SK-N-SH treated with all-trans-retinoic acid at 6 μM for 48 hours (cell line): ENCODE results near the gene DDX1.

ENCODE experiments used
- GLIS3 ChIP-seq: fragments of 250-450 bp; sonication (Bioruptor Pico); IDR thresholded peaks from 2 replicates; pipeline ENCODE4 v1.5.0; 2020; ENCODE audit warnings: mild to moderate bottlenecking, moderate library complexity
- ISL1 ChIP-seq: fragments of 250-450 bp; sonication (Bioruptor Pico); IDR thresholded peaks from 2 replicates; pipeline ENCODE4 v2.1.2; 2022; ENCODE audit warnings: mild to moderate bottlenecking, moderate library complexity
- OSR1 ChIP-seq: fragments of 250-450 bp; sonication (Bioruptor Pico); IDR thresholded peaks from 2 replicates; pipeline ENCODE4 v1.8.0; 2022; ENCODE audit warnings: moderate library complexity, mild to moderate bottlenecking, inconsistent platforms
- RARB ChIP-seq: fragments of 250-450 bp; sonication (Bioruptor Pico); IDR thresholded peaks from 2 replicates; pipeline ENCODE4 v1.8.0; 2021; ENCODE audit warnings: mild to moderate bottlenecking, moderate library complexity
- ZFP30 ChIP-seq: fragments of 450-650 bp; formaldehyde crosslinking; IDR thresholded peaks from 2 replicates; pipeline ENCODE4 v1.5.0; 2022; ENCODE audit warnings: mild to moderate bottlenecking, moderate library complexity
- ZNF565 ChIP-seq: fragments of 450-650 bp; formaldehyde crosslinking; conservative IDR thresholded peaks from 2 replicates; pipeline ENCODE4 v1.5.0; 2020; ENCODE audit warnings: low read depth, mild to moderate bottlenecking, moderate library complexity

- TF ChIP-seq ISL1 (CRISPR knock-in tag) (no peak), ZNF565 (no peak), OSR1 (CRISPR knock-in tag) (no peak), GLIS3 (CRISPR knock-in tag) (no peak), RARB (no peak), ZFP30 (no peak)
These were observed 78.8 kb downstream of the DDX1 start for GRCh38 chr2:15670469-15670868.
